Measurements from ENCODE around the gene DNTT. TPM values are rescaled to one million over a fixed set of nuclear protein-coding genes. Genes with fewer than 3 reads are reported as not detected.

The DNTT gene
- total and polyA plus RNA-seq, 2 of the 13 experiments (the other 11 are each of a cell fraction or from before 2014, with no cell fraction given), result not detected

DNA sequence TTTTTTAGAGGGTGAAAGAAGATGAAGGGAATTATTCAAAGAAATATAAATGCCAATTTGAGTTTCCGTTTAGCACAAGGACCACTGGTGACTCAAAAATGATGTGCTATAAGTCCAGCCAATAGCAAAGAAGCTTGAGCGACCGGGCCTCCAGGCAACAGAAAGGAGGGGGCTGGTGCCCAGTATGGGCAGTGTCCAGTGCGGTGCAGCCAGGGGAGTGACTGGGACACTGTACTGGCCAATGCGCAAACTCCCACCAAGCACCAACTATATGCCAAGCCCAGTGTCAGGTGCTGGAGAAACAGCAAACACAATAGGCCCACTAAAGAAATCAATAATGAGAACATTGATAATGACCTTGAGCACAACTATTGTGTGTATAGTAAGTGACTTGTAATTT is 64.7 kb downstream of the DNTT start:
- DNase-seq (ENCODE audit: low spot score) (no peak), ATAC-seq (no peak), FAIRE-seq (no peak)
- Histone ChIP-seq H3K79me2 (ENCODE audit: insufficient read depth, low read length) (no peaks in the 10 kb centered on the region), H2AFZ (ENCODE audit: low read length) (no peak overlapping the region), H3K4me2 (ENCODE audit: low read depth, low read length) (no peak overlapping the region), H3K27me3 (ENCODE audit: control insufficient read depth in 1 of 2, insufficient read depth in 2 of 2, low read length in 2 of 2) (peaks cover 2 to 13% of the 10 kb centered on the region in 2 experiments; a peak in 3 of 5 replicates), H3K9ac (ENCODE audit: insufficient read depth, low read depth, low read length) (no peak overlapping the region), H3K4me1 (ENCODE audit: insufficient read depth, low read length) (no peaks in the 10 kb centered on the region), H3K27ac (ENCODE audit: extremely low read length, insufficient read depth, low read length) (no peak overlapping the region), H3K4me3 (replicated peaks in 1 of 3; ENCODE audit: insufficient read depth in 1 of 3, low read depth in 2 of 3, low read length in 3 of 3) (no peak overlapping the region), H4K20me1 (ENCODE audit: insufficient read depth, low read length) (no peaks in the 10 kb centered on the region), H3K36me3 (replicated peaks in 1 of 2; ENCODE audit: control insufficient read depth in 1 of 2, insufficient read depth in 2 of 2, low read length in 2 of 2) (no peaks in the 10 kb centered on the region), H3K9me3 (ENCODE audit: low read length) (no peaks in the 10 kb centered on the region)
- in situ Hi-C loops (cut with HindIII; ENCODE audit: extremely low pct_ligation_motif_present, low pct_unique_long_range_greater_than_20kb) (no loop called here), intact Hi-C loops (cut with micrococcal nuclease; ENCODE audit: unreplicated experiment) (no loop called here)
- WGBS (ENCODE audit: low lambda C conversion rate), result 59% methylated on average over 4 of the region's 5 CpGs
- TF ChIP-seq ZFY (CRISPR knock-in tag; IDR thresholded peaks at IDR 0.05) (no peak), ZNF75D (CRISPR knock-in tag; IDR thresholded peaks at IDR 0.05; ENCODE audit: borderline replicate concordance) (no peak), ZNF546 (CRISPR knock-in tag; conservative IDR thresholded peaks at IDR 0.05) (no peak)
- no TSS peak for BruUV-seq (replicated peaks)
- POLR2A ChIA-PET, result no interaction called here
- CTCF ChIA-PET (ENCODE audit: low intra/inter-chr PET ratio, low total read pairs), result no interaction called here

DNA sequence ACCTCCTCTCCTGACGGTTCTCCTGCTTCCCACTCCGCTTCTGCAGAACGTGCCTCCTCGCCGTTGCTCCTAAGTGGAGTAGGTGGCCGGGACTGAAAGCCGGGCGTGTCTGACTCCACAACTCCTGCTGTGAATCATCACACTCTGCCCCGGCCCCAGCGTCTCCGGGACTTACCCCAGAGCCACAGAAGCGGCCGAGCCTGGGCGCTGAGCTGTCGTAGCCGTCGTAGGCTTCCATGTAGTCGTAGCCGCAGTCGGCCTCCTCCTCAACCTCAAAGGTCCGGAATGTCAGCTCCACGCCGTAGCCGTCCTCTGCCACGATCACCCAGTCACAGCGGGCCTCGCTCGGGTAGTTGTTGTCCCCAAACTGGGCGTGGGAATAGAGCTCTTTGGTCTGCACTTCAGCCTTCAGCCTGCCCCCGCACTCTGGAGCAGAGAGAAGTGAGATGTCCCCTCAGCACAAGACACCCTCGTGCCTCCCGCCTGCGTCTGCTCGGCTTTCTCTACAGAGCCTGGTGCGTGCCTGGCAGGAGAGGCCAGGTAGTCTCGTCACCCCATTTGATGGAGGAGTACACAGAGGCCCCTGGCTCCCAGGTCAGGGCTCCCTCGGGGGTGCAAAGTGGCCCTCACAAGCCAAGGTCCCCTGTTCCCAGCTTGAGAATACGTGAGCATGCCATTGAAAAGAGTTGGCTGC is 65.8 kb downstream of the DNTT start:
- no peak overlapping the region for H3K4me2 ChIP-seq (ENCODE audit: low read depth, low read length)
- in situ Hi-C loops (cut with HindIII; ENCODE audit: extremely low pct_ligation_motif_present, low pct_unique_long_range_greater_than_20kb), result no loop called here
- intact Hi-C loops (cut with micrococcal nuclease; ENCODE audit: unreplicated experiment), result no loop called here
- ChIA-PET POLR2A (no interaction called here), CTCF (ENCODE audit: low intra/inter-chr PET ratio, low total read pairs) (interaction anchor here (1.6 kb wide), 1 partner anchor 141 kb away, joined by 3 read pairs; no protein-coding TSS in a partner anchor)
- peaks cover 2 to 20% of the 10 kb centered on the region in 2 experiments; a peak in 3 of 5 replicates for H3K27me3 ChIP-seq (ENCODE audit: control insufficient read depth in 1 of 2, insufficient read depth in 2 of 2, low read length in 2 of 2)
- no peaks in the 10 kb centered on the region for H3K36me3 ChIP-seq (replicated peaks in 1 of 2; ENCODE audit: control insufficient read depth in 1 of 2, insufficient read depth in 2 of 2, low read length in 2 of 2)
- H4K20me1 ChIP-seq (ENCODE audit: insufficient read depth, low read length), result no peaks in the 10 kb centered on the region
- H3K79me2 ChIP-seq (ENCODE audit: insufficient read depth, low read length), result no peaks in the 10 kb centered on the region
- FAIRE-seq, result no peak
- H3K4me1 ChIP-seq (ENCODE audit: insufficient read depth, low read length), result peaks cover 4% of the 10 kb centered on the region; the same call in 1 of the 2 replicates
- 52% methylated on average over 26 of the region's 38 CpGs for WGBS (ENCODE audit: low lambda C conversion rate)
- no TSS peak for BruUV-seq (replicated peaks)
- DNase-seq (ENCODE audit: low spot score), result no peak
- no peak overlapping the region for H2AFZ ChIP-seq (ENCODE audit: low read length)
- H3K9me3 ChIP-seq (ENCODE audit: low read length), result no peaks in the 10 kb centered on the region
- H3K4me3 ChIP-seq (replicated peaks in 1 of 3; ENCODE audit: insufficient read depth in 1 of 3, low read depth in 2 of 3, low read length in 3 of 3), result no peak overlapping the region
- peak; percentile 42 for ATAC-seq
- H3K27ac ChIP-seq (ENCODE audit: extremely low read length, insufficient read depth, low read length), result no peak overlapping the region
- no peak overlapping the region for H3K9ac ChIP-seq (ENCODE audit: insufficient read depth, low read depth, low read length)
- TF ChIP-seq ZNF7 (CRISPR knock-in tag; IDR thresholded peaks at IDR 0.05), result no peak
- TF ChIP-seq ZNF547 (CRISPR knock-in tag; IDR thresholded peaks at IDR 0.05), result no peak
- TF ChIP-seq, protein P1, sequence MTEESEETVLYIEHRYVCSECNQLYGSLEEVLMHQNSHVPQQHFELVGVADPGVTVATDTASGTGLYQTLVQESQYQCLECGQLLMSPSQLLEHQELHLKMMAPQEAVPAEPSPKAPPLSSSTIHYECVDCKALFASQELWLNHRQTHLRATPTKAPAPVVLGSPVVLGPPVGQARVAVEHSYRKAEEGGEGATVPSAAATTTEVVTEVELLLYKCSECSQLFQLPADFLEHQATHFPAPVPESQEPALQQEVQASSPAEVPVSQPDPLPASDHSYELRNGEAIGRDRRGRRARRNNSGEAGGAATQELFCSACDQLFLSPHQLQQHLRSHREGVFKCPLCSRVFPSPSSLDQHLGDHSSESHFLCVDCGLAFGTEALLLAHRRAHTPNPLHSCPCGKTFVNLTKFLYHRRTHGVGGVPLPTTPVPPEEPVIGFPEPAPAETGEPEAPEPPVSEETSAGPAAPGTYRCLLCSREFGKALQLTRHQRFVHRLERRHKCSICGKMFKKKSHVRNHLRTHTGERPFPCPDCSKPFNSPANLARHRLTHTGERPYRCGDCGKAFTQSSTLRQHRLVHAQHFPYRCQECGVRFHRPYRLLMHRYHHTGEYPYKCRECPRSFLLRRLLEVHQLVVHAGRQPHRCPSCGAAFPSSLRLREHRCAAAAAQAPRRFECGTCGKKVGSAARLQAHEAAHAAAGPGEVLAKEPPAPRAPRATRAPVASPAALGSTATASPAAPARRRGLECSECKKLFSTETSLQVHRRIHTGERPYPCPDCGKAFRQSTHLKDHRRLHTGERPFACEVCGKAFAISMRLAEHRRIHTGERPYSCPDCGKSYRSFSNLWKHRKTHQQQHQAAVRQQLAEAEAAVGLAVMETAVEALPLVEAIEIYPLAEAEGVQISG (CRISPR knock-in tag; IDR thresholded peaks at IDR 0.05), result no peak
- TF ChIP-seq FLYWCH1 (CRISPR knock-in tag; IDR thresholded peaks at IDR 0.05), result no peak
- no peak for TF ChIP-seq ZNF746 (CRISPR knock-in tag; IDR thresholded peaks at IDR 0.05)
- TF ChIP-seq FOSL2 (CRISPR knock-in tag; IDR thresholded peaks at IDR 0.05), result no peak
- TF ChIP-seq, protein P2, sequence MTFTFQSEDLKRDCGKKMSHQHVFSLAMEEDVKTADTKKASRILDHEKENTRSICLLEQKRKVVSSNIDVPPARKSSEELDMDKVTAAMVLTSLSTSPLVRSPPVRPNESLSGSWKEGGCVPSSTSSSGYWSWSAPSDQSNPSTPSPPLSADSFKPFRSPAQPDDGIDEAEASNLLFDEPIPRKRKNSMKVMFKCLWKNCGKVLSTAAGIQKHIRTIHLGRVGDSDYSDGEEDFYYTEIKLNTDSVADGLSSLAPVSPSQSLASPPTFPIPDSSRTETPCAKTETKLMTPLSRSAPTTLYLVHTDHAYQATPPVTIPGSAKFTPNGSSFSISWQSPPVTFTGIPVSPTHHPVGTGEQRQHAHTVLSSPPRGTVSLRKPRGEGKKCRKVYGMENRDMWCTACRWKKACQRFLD (CRISPR knock-in tag; IDR thresholded peaks at IDR 0.05; ENCODE audit: borderline replicate concordance), result no peak
- TF ChIP-seq, protein P3, sequence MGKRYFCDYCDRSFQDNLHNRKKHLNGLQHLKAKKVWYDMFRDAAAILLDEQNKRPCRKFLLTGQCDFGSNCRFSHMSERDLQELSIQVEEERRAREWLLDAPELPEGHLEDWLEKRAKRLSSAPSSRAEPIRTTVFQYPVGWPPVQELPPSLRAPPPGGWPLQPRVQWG (CRISPR knock-in tag; IDR thresholded peaks at IDR 0.05; ENCODE audit: borderline replicate concordance, low read depth), result no peak
- TF ChIP-seq, protein P4, sequence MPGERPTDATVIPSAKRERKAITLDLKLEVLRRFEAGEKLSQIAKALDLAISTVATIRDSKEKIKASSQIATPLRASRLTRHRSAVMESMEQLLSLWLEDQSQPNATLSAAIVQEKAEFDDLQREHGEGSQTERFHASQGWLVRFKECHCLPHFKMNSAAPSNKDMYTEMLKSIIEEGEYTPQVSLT (CRISPR knock-in tag; IDR thresholded peaks at IDR 0.05; ENCODE audit: borderline replicate concordance, low read depth), result no peak
- no peak for TF ChIP-seq MAZ (IDR thresholded peaks at IDR 0.05; ENCODE audit: borderline replicate concordance, low read depth, low read length)
- no peak for TF ChIP-seq MAZ (CRISPR knock-in tag; IDR thresholded peaks at IDR 0.05; ENCODE audit: low read depth)
